CD4-positive, alpha-beta T cell treated with Interleukin-15 for 1 hour (primary cell): Measurements from ENCODE around the gene MAPK8IP1.
"Not testable (repeated sequence)": the region's sequence is repeated elsewhere in the genome, so short reads cannot be mapped to it uniquely, and the experiment has no call there.

Experiments used
- DNase-seq: peaks from one replicate; pipeline ENCODE4 v3.0.0-alpha.2; 2020

The MAPK8IP1 gene

GRCh38 chr11:45885274-45885920, at the start of gene MAPK8IP1:
TSS of gene MAPK8IP1 (plus strand) at chr11:45885651. CDS start at chr11:45885821, 170 bp downstream.
- peak; percentile 48 for DNase-seq

- DNase-seq: no peak
These were observed 46.2 kb upstream of the MAPK8IP1 start for GRCh38 chr11:45839204-45839603.

DNA sequence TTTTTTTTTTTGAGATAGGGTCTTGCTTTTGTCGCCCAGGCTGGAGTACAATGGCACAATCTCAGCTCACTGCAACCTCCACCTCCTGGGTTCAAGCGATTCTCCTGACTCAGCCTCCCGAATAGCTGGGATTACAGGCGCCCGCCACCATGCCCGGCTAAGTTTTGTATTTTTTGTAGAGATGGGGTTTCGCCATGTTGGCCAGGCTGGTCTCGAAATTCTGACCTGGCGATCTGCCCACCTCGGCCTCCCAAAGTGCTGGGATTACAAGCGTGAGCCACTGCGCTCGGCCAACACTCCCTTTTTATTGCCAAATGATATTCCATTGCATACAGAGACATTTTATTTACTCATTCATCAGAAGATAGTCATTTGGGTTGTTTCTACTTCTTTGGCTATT, 45.2 kb upstream of the MAPK8IP1 start:
- DNase-seq: not testable (repeated sequence)

- DNase-seq: peak; percentile 94
These were observed 42.1 kb upstream of the MAPK8IP1 start for GRCh38 chr11:45843158-45843924.

DNA sequence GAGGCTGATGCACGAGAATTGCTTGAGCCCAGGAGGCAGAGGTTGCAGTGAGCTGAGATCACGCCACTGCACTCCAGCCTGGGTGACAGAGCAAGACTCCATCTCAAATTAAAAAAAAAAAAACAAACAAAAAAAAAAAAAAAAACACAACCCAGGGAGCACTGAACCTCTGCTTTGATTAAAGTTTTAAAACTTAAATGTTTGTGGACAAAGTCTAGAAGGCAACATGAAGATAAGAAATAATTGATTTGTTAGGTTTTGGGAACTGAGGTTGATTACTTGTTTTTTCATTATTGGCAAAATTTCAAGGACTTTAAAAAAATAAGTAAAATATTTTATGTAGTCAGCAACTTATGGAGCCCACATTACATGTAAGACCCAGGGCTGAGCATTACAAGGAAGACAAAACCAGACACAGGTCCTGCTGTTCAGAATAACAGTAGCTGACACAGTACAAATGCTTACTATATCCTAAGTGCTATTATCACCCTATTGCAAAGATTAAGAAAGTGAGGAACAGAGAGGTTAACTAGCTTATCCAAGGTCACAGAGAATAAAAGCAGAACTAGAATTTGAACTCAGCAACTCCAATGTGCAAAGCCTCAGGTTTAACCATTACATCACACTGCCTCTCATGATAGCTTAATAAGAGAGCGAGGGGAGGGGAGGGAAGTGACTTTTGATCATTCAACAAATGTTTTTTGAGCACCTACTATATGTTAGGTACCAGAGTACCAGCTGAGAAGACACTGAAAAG, 40.5 kb upstream of the MAPK8IP1 start:
- no peak for DNase-seq

- no peak for DNase-seq
These were observed 39.2 kb upstream of the MAPK8IP1 start for GRCh38 chr11:45846174-45846675.

- DNase-seq: peak; percentile 99
These were observed 38.2 kb upstream of the MAPK8IP1 start, which contains the start of gene CRY2 for GRCh38 chr11:45846974-45847910. TSS of gene CRY2 (plus strand) at chr11:45847475. CDS start at chr11:45847491, 16 bp downstream.

DNA sequence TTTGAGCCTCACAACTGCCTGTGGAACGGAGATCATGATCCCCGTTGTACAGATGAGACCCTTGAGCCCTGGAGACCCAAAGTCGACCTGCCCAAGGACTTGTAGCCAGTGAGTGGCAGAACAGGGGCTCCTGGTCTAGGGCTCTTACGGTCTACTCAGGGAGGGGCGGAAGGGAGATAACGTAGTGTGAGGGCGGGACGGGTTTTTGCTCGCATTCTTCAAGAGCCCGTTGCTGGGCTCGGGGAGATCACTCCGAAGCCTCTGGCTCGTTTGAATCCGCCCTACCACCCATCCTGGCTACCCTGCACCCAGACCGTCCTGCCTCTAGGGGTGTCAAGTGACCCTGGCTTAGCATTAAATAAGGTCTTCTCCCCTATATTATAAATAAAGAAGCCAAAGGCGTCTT, 37.5 kb upstream of the MAPK8IP1 start:
- DNase-seq: peak; percentile 55

- no peak for DNase-seq
These were observed 36.8 kb upstream of the MAPK8IP1 start for GRCh38 chr11:45848654-45849081.

DNA sequence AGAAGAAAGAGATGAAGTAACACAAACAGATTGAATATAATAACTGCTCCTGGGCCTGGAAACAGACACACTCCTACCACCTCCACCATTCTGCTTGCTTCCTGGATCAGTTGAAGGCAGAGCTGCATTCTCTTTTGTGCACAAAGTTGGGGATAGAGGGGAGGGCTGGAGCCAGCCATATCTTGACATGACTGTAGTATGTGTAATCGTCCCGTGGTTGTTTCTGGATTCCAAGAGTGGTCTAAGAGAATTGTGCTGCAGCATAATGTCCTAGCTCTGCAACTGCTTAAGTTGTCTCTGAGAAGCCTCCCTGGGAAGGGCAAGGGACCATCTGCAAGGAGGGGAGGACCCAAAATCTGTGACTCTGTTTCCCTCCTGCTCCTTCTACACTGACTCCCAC, 35.0 kb upstream of the MAPK8IP1 start:
- no peak for DNase-seq

DNA sequence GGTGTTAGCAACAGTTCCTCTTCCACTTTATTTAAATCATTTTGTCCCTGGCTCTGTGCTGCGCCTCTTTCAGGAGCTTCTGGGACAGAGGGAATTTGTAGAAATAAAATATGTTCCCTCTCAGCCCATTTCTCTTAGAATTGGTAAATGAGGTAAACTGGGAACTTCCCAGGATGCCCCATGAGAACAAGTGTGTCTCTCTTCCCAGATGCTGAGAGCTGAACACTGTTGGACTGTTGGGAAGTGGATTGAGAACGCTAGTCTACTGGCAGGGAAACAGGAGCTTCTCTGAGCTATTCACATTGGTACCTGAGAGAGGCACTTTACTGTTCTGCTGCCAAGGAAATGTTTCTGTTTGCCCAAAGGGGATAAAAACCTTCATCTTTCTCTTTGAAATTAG, 34.2 kb upstream of the MAPK8IP1 start:
- no peak for DNase-seq

GRCh38 chr11:45852018-45852711, 33.3 kb upstream of the MAPK8IP1 start:
- no peak for DNase-seq

GRCh38 chr11:45852712-45853101, 32.7 kb upstream of the MAPK8IP1 start:
- no peak for DNase-seq

DNA sequence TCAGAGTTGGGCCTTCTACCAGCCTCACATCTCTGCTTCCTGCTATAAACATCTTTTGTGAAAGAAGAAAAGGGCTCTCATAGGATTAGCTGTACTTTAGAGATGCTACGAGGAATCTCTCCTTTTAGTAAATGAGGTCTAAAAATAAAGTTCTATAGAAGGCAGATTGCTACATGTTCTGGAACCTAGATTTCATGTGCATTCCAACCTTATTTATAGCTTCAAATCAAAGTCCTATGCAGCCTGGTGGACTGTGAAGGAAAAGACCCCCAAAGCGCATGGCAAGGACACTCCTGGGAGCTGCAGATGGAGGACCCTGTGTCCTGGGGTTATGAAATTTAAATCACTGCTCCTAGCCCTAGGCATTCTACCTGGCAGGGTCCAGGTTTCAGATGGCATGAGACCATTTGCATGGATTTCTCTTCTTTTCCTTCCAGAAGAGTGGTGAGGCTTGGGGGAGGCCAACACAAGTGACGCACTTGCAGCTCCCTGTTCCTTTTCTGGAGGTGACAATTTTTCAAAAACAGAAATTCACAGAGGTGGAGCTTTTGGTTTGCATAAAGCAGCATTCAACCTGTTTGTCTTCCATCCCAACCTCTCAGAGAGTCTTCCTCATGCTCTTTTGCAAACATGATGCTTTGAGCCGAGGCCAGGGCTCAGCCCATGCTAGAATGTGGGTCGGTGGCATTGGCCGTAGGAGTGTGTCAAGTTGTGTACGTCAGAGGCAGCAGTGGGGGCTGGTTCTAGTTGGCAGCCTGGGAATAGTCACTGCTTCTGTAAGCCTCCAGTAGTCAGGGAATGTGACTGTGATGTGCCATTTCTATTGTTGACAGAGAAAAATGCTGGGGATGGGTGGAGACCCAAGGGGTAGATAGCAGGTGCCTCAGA, 31.9 kb upstream of the MAPK8IP1 start:
- no peak for DNase-seq

DNA sequence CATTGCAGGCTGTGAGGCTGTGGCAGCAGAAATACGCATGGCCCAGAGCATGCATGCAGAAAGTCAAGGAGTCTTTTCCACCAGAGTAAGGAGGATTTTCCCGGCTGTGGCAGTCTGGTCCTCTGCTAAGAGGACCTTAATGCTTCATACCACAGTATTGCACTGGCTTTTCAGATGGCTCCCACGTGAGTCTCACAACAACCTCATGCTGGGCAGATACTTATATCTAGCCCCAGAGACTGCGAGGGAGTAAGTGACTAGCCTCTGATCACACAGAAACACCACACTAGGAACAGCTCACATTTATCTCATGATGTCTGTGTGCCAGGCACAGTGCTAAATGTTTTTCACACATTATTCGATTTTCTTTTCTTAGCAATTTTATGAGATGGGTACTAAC, 30.1 kb upstream of the MAPK8IP1 start:
- DNase-seq: no peak

- DNase-seq: no peak
These were observed 29.4 kb upstream of the MAPK8IP1 start for GRCh38 chr11:45856044-45856468.

DNA sequence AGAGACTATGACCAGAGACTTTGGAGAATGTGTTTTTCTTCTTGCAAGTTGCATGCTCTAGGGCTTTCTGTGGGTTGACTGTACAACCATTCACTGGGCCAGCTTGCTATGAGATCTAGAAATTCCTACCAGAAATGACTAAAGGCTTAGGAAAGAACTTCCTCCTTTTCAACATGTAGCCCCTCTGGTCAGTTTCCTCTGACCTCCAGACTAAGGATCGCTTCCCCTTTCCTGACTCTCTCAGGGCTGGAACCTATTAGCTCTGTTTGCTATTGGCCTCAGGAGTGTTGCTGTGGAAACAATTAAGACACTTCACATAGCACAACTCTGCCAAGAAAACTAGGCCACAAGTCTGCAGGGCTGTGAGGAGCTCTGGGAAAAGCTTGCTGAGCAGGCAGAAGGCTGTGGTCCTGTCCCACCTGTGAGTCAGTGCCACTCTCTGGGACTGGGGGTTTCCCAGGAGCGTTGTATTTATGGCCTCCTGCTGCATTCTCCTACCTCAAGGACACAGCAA, 27.4 kb upstream of the MAPK8IP1 start:
- DNase-seq: peak; percentile 56

- DNase-seq: no peak
These were observed 26.6 kb upstream of the MAPK8IP1 start for GRCh38 chr11:45858751-45859398.

DNA sequence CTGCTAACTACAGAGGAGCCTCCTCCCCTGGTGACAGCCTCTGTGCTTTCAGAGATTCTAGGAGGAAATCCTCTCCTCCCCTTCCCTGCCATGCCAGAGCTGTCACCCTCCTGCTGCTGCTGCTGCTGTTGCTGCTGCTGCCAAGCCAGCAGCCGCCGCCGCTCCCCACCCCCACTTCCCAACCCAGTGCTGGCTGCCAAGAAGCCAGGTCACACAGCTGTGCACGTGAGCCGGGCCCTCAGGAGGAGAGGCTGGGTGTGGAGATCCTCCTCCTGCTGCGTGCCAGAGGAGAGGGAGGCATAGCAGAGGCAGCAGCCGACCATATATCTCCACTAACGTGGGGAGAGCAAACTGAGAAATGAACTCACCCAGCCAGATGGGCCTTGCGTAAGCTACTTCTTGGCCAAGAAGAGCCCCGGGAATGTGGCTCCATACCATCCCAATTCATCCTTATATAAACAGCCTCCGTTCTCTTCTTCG, 25.8 kb upstream of the MAPK8IP1 start:
- no peak for DNase-seq
